ENCODE results near the gene AMFR. TPM values are rescaled to one million over a fixed set of nuclear protein-coding genes. Genes with fewer than 3 reads are reported as not detected.

AMFR gene
- total RNA-seq, 1 experiment from 2014 or later, result 25.6 TPM

DNA sequence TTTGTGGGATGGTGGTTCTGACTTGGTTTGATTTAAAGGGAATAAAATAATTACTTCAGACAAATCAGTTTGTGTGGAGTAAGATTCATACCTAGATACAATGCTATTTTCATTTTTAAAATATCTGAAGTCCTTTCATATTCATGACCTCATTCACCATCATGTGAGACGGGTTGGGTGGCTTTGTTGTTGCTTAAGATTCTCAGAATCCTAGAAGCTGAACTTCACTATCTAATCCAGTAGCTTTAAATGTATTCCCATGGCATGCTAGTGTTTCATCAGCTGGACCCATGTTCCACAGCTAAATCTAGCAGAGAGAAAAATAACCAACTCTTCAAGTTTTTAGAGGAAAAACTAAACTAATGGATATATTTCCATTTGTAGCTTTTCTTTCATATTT is 2.7 kb upstream of the AMFR start:
- Mint-ChIP-seq H3K4me3 (no peak overlapping the region), H3K9me3 (no peaks in the 10 kb centered on the region), H3K27ac (no peak overlapping the region), H3K4me1 (peaks cover 17 to 18% of the 10 kb centered on the region in 2 experiments), H3K27me3 (ENCODE audit: low read depth) (peaks cover 15% of the 10 kb centered on the region), H3K36me3 (ENCODE audit: insufficient read depth in 1 of 3, low read depth in 3 of 3) (peaks cover 4 to 23% (median 21%) of the 10 kb centered on the region in 3 experiments; a peak in 6 of 7 replicates)
- H2AFZ ChIP-seq (ENCODE audit: low read length), result no peak overlapping the region
- no peak overlapping the region for H3K23ac ChIP-seq (ENCODE audit: insufficient read length, low read depth, low read length)
- peaks cover 3% of the 10 kb centered on the region; the same call in 1 of the 2 replicates for H3K4me1 ChIP-seq (ENCODE audit: insufficient read depth, low read length)
- H4K91ac ChIP-seq (ENCODE audit: insufficient read length, low read depth, low read length), result no peak overlapping the region
- no peak overlapping the region for H3K9ac ChIP-seq (ENCODE audit: extremely low read depth, insufficient read length, low read length)
- H3K18ac ChIP-seq (ENCODE audit: insufficient read length, low read depth, low read length), result no peak overlapping the region
- no peak overlapping the region for H2BK15ac ChIP-seq (ENCODE audit: low read depth, low read length)
- no peak overlapping the region for H2BK5ac ChIP-seq (ENCODE audit: insufficient read length, low read length)
- no peak overlapping the region for H2BK12ac ChIP-seq (ENCODE audit: insufficient read length, low read depth, low read length)
- peaks cover 7% of the 10 kb centered on the region for H3K23me2 ChIP-seq (ENCODE audit: insufficient read length, low read depth, low read length, poor library complexity, severe bottlenecking)
- H3K79me2 ChIP-seq (ENCODE audit: insufficient read depth, low read length), result peaks cover 2% of the 10 kb centered on the region; the same call in 1 of the 2 replicates
- DNase-seq, result no peak
- no peak overlapping the region for H4K5ac ChIP-seq (ENCODE audit: insufficient read length, low read depth, low read length)
- no peaks in the 10 kb centered on the region for H4K20me1 ChIP-seq (ENCODE audit: control insufficient read depth, insufficient read depth, insufficient read length)
- H3K27me3 ChIP-seq (ENCODE audit: insufficient read depth, low read length), result no peaks in the 10 kb centered on the region; the same call in 1 of the 2 replicates
- H3K9me3 ChIP-seq (ENCODE audit: control insufficient read depth, low read depth, low read length), result no peaks in the 10 kb centered on the region
- H3K14ac ChIP-seq (ENCODE audit: insufficient read depth, low read length), result no peak overlapping the region
- H3K27ac ChIP-seq (ENCODE audit: insufficient read length, low read depth, low read length), result no peak overlapping the region
- no peak overlapping the region for H3T11ph ChIP-seq (ENCODE audit: low read length)
- H3K56ac ChIP-seq (ENCODE audit: insufficient read length, low read depth, low read length), result no peak overlapping the region
- no peak overlapping the region for H4K8ac ChIP-seq (replicated peaks; ENCODE audit: insufficient read length, low read depth, low read length)
- peaks cover 3% of the 10 kb centered on the region for H3K79me1 ChIP-seq (ENCODE audit: insufficient read depth, low read depth, low read length, poor library complexity, severe bottlenecking)
- H3K4me2 ChIP-seq (ENCODE audit: insufficient read depth, insufficient read length, low read length), result no peak overlapping the region
- TF ChIP-seq CTCF (conservative IDR thresholded peaks at IDR 0.05), result no peak
- no peak overlapping the region for H3K4ac ChIP-seq (ENCODE audit: low read depth, low read length)
- H2AK5ac ChIP-seq (ENCODE audit: insufficient read length, low read length), result no peak overlapping the region
- H2BK120ac ChIP-seq (ENCODE audit: low read depth, low read length, poor library complexity, severe bottlenecking), result no peak overlapping the region
- H2BK20ac ChIP-seq (ENCODE audit: low read depth, low read length, poor library complexity, severe bottlenecking), result no peak overlapping the region
- no CpG with 5 or more reads among the region's 1 CpG for WGBS (ENCODE audit: extremely low coverage, insufficient read length, low lambda C conversion rate)
